ENCODE data around the gene MEF2D.

MEF2D gene

GRCh38 chr1:156456625-156457465 is 43.7 kb downstream of the MEF2D start:
- Histone ChIP-seq H3K36me3 (ENCODE audit: control insufficient read depth in 2 of 2, insufficient read depth in 1 of 2, low read length in 2 of 2) (no peaks in the 10 kb centered on the region), H3K9me3 (ENCODE audit: control insufficient read depth, insufficient read depth, low read depth, low read length) (no peaks in the 10 kb centered on the region), H3K27ac (ENCODE audit: extremely low read depth, low read depth, low read length) (peak overlapping the region; percentile 99), H3K4me3 (ENCODE audit: low read depth, low read length) (peak overlapping the region; percentile 58), H3K4me1 (ENCODE audit: control insufficient read depth, insufficient read depth, low read length) (no peaks in the 10 kb centered on the region)
- CTCF ChIA-PET = interaction anchor here (0.5 to 12.1 kb wide), 16 partner anchors 11 to 160 kb away, joined by 3 to 439 read pairs (median 4); no protein-coding TSS in a partner anchor
- POLR2A ChIA-PET = interaction anchor here (0.5 to 2.5 kb wide), 21 partner anchors 9 to 473 kb away, joined by 3 to 36 read pairs (median 4); partner anchors contain the start of genes GPATCH4, MEF2D and SMG5
- TF ChIP-seq GLIS2 (tag by site-specific recombination; IDR thresholded peaks at IDR 0.05) = peak; percentile 59
- no peak; the same call in 1 of the 2 replicates for TF ChIP-seq YY1 (tag by site-specific recombination; IDR thresholded peaks at IDR 0.05)
- 0 out of 2 replicates have a peak, but pooled peaks have one; percentile 31 for TF ChIP-seq ZNF423 (tag by site-specific recombination; IDR thresholded peaks at IDR 0.05)
- no peak for TF ChIP-seq ZNF202 (tag by site-specific recombination; IDR thresholded peaks at IDR 0.05; ENCODE audit: borderline replicate concordance)
- peak; percentile 91 for TF ChIP-seq ZSCAN30 (tag by site-specific recombination; IDR thresholded peaks at IDR 0.05)
- peak; percentile 47; the same call in 1 of the 2 replicates for TF ChIP-seq KLF16 (tag by site-specific recombination; IDR thresholded peaks at IDR 0.05)
- TF ChIP-seq, protein P1, sequence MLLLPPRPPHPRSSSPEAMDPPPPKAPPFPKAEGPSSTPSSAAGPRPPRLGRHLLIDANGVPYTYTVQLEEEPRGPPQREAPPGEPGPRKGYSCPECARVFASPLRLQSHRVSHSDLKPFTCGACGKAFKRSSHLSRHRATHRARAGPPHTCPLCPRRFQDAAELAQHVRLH (tag by site-specific recombination; IDR thresholded peaks at IDR 0.05) = peak; percentile 88
- no peak for TF ChIP-seq SETDB1 (IDR thresholded peaks at IDR 0.05; ENCODE audit: insufficient read length, low read length)
- TF ChIP-seq ZNF571 (tag by site-specific recombination; IDR thresholded peaks at IDR 0.05) = no peak
- TF ChIP-seq ZNF701 (tag by site-specific recombination; IDR thresholded peaks at IDR 0.05) = no peak
- no peak for TF ChIP-seq ZNF211 (tag by site-specific recombination; IDR thresholded peaks at IDR 0.05; ENCODE audit: low read depth)
- TF ChIP-seq ZNF600 (tag by site-specific recombination; IDR thresholded peaks at IDR 0.05) = peak; percentile 93
- no peak for TF ChIP-seq ZNF621 (tag by site-specific recombination; IDR thresholded peaks at IDR 0.05)
- TF ChIP-seq ZNF221 (tag by site-specific recombination; IDR thresholded peaks at IDR 0.05; ENCODE audit: borderline replicate concordance) = no peak
- no peak for TF ChIP-seq ZNF350 (tag by site-specific recombination; IDR thresholded peaks at IDR 0.05)
- peak; percentile 25 for TF ChIP-seq ZNF623 (tag by site-specific recombination; IDR thresholded peaks at IDR 0.05)
- TF ChIP-seq SP7 (tag by site-specific recombination; IDR thresholded peaks at IDR 0.05) = peak; percentile 88
- TF ChIP-seq ZNF514 (tag by site-specific recombination; IDR thresholded peaks at IDR 0.05) = no peak
- TF ChIP-seq ZBTB20 (tag by site-specific recombination; IDR thresholded peaks at IDR 0.05) = peak; percentile 91
- no peak for TF ChIP-seq SALL2 (tag by site-specific recombination; IDR thresholded peaks at IDR 0.05; ENCODE audit: borderline replicate concordance)
- peak; percentile 65 for TF ChIP-seq MZF1 (tag by site-specific recombination; IDR thresholded peaks at IDR 0.05; ENCODE audit: borderline replicate concordance)
- TF ChIP-seq WT1 (tag by site-specific recombination; IDR thresholded peaks at IDR 0.05) = no peak; the same call in 1 of the 2 replicates
- TF ChIP-seq ZNF140 (tag by site-specific recombination; IDR thresholded peaks at IDR 0.05) = no peak
- peak; percentile 83 for TF ChIP-seq ZNF366 (tag by site-specific recombination; conservative IDR thresholded peaks at IDR 0.05)
- TF ChIP-seq, protein P2, sequence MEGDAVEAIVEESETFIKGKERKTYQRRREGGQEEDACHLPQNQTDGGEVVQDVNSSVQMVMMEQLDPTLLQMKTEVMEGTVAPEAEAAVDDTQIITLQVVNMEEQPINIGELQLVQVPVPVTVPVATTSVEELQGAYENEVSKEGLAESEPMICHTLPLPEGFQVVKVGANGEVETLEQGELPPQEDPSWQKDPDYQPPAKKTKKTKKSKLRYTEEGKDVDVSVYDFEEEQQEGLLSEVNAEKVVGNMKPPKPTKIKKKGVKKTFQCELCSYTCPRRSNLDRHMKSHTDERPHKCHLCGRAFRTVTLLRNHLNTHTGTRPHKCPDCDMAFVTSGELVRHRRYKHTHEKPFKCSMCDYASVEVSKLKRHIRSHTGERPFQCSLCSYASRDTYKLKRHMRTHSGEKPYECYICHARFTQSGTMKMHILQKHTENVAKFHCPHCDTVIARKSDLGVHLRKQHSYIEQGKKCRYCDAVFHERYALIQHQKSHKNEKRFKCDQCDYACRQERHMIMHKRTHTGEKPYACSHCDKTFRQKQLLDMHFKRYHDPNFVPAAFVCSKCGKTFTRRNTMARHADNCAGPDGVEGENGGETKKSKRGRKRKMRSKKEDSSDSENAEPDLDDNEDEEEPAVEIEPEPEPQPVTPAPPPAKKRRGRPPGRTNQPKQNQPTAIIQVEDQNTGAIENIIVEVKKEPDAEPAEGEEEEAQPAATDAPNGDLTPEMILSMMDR (tag by site-specific recombination; IDR thresholded peaks at IDR 0.05) = no peak
- peak; percentile 94 for TF ChIP-seq PRDM10 (tag by site-specific recombination; IDR thresholded peaks at IDR 0.05)
- TF ChIP-seq OSR2 (tag by site-specific recombination; IDR thresholded peaks at IDR 0.05) = peak; percentile 76
- TF ChIP-seq ZNF2 (tag by site-specific recombination; IDR thresholded peaks at IDR 0.05) = peak; percentile 78
- peak; percentile 97 for TF ChIP-seq ZNF501 (tag by site-specific recombination; IDR thresholded peaks at IDR 0.05)
- TF ChIP-seq, protein P3, sequence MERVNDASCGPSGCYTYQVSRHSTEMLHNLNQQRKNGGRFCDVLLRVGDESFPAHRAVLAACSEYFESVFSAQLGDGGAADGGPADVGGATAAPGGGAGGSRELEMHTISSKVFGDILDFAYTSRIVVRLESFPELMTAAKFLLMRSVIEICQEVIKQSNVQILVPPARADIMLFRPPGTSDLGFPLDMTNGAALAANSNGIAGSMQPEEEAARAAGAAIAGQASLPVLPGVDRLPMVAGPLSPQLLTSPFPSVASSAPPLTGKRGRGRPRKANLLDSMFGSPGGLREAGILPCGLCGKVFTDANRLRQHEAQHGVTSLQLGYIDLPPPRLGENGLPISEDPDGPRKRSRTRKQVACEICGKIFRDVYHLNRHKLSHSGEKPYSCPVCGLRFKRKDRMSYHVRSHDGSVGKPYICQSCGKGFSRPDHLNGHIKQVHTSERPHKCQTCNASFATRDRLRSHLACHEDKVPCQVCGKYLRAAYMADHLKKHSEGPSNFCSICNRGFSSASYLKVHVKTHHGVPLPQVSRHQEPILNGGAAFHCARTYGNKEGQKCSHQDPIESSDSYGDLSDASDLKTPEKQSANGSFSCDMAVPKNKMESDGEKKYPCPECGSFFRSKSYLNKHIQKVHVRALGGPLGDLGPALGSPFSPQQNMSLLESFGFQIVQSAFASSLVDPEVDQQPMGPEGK (tag by site-specific recombination; IDR thresholded peaks at IDR 0.05) = peak; percentile 94
